Islet precursor cell (in vitro differentiated cells): ENCODE data around the gene CDKAL1.
A peak's percentile ranks its signal among the peaks of the same experiment; 100 is the strongest.

Source experiments
- DNase-seq: peaks from one replicate; pipeline ENCODE4 v3.0.0-alpha.2; 2018

The CDKAL1 gene

GRCh38 chr6:21274851-21275250 lies 740.6 kb downstream of the CDKAL1 start:
- no peak for DNase-seq

GRCh38 chr6:21277601-21278374 lies 743.5 kb downstream of the CDKAL1 start:
- peak; percentile 85 for DNase-seq

- DNase-seq, result no peak
Observed at GRCh38 chr6:21278375-21278745, 744.1 kb downstream of the CDKAL1 start.

GRCh38 chr6:21279619-21280018 lies 745.4 kb downstream of the CDKAL1 start:
- DNase-seq, result no peak

GRCh38 chr6:21281366-21281765 lies 747.1 kb downstream of the CDKAL1 start:
- DNase-seq, result peak; percentile 77
